Testis (tissue), 3 donors: ENCODE data around the gene DUS2. TPM values are rescaled to one million over a fixed set of nuclear protein-coding genes. Genes with fewer than 3 reads are reported as not detected.
A peak's percentile ranks its signal among the peaks of the same experiment; 100 is the strongest.

Source experiments
- DNase-seq: peaks from one replicate; pipeline ENCODE4 v3.0.0-alpha.2; 2019
- H3K27ac ChIP-seq, 2 donors: fragments of 200-600 bp; sonication (generic); one replicate each; pipeline ENCODE4 v1.5.1; 2019
- H3K27me3 ChIP-seq: fragments of 200-600 bp; sonication (generic); one replicate; pipeline ENCODE4 v1.5.1; 2019
- H3K36me3 ChIP-seq: fragments of 200-600 bp; sonication (generic); one replicate; pipeline ENCODE4 v1.5.1; 2017; ENCODE audit warnings: low read depth; ENCODE audit errors: missing control alignments
- H3K4me1 ChIP-seq: fragments of 200-600 bp; sonication (generic); one replicate; pipeline ENCODE4 v1.5.1; 2019
- H3K4me3 ChIP-seq, 2 donors: fragments of 200-600 bp; sonication (generic); one replicate each; pipeline ENCODE4 v1.5.1; 2017 to 2019
- H3K9me3 ChIP-seq: fragments of 200-600 bp; sonication (generic); one replicate; pipeline ENCODE4 v1.5.1; 2017
- CTCF ChIP-seq, 3 experiments: fragments of 450-650 bp in 2 of 3; fragments of 200-600 bp in 1 of 3; sonication (generic) in 1 of 3; IDR thresholded peaks; one replicate each; pipeline ENCODE4 v1.5.1; 2016 to 2019; ENCODE audit warnings: antibody characterized with exemption in 3 of 3, mild to moderate bottlenecking in 2 of 3, moderate library complexity in 1 of 3
- POLR2A ChIP-seq: fragments of 450-650 bp; IDR thresholded peaks from one replicate; pipeline ENCODE4 v1.6.1; 2017; ENCODE audit warnings: antibody characterized with exemption, mild to moderate bottlenecking, moderate library complexity
- WGBS, 2 donors: methylation state at CpG; one replicate each; pipeline ENCODE4 v1.1.5; 2018; 5-methylcytosine and 5-hydroxymethylcytosine counted together
- intact Hi-C: fragments of 100-400 bp; cut with DNase I; formaldehyde crosslinking; loops from one replicate; pipeline ENCODE4 v1.15.1; 2023; ENCODE audit warnings: low total_unique reads
- polyA plus RNA-seq: library from polyadenylated mRNA; stranded (reverse); fragments of 350-450 nt; fragmentation: Illumina TruSeq; extraction: RNeasy Lipid Tissue Mini Kit (QIAGEN cat#74804); gene quantifications from one replicate; pipeline ENCODE4 v1.2.3, GENCODE V29; 2014; ENCODE audit warnings: low read depth, low replicate concordance; ENCODE audit not compliant: insufficient read depth
- total RNA-seq, 2 donors: library from RNA; depleted of rRNA; stranded (reverse); fragments of >200 nt; gene quantifications; one replicate each; pipeline ENCODE4 v1.2.3, GENCODE V29; 2016

Gene DUS2
- total and polyA plus RNA-seq, 3 donors from 2014 or later, result 24.6 to 62.5 (median 32.4) TPM

GRCh38 chr16:68093816-68094613, 70.9 kb downstream of the DUS2 start:
- H3K9me3 ChIP-seq, result no peaks in the 10 kb centered on the region
- no peaks in the 10 kb centered on the region for H3K27me3 ChIP-seq
- H3K27ac ChIP-seq, result no peak overlapping the region
- no peak overlapping the region for H3K4me3 ChIP-seq
- DNase-seq, result no peak
- no peak for TF ChIP-seq POLR2A
- TF ChIP-seq CTCF (IDR thresholded peaks at IDR 0.05), result peak in 2 of 3 experiments; percentile 51 to 55
- intact Hi-C loops, result no loop called here
- H3K4me1 ChIP-seq, result peaks cover 8% of the 10 kb centered on the region
- WGBS, 2 donors, result 65 to 70% methylated on average over 5 of the region's 5 CpGs
- H3K36me3 ChIP-seq, result no peaks in the 10 kb centered on the region

GRCh38 chr16:68094614-68094934, 71.5 kb downstream of the DUS2 start:
- Histone ChIP-seq H3K9me3 (no peaks in the 10 kb centered on the region), H3K27me3 (no peaks in the 10 kb centered on the region), H3K27ac (no peak overlapping the region), H3K36me3 (no peaks in the 10 kb centered on the region), H3K4me3 (no peak overlapping the region), H3K4me1 (peaks cover 8% of the 10 kb centered on the region)
- no peak for DNase-seq
- intact Hi-C loops, result no loop called here
- 77 to 86% methylated on average over 4 of the region's 4 CpGs for WGBS, 2 donors
- TF ChIP-seq POLR2A (no peak), CTCF (IDR thresholded peaks at IDR 0.05) (no peak)

- no peak overlapping the region for H3K27ac ChIP-seq
- peaks cover 8% of the 10 kb centered on the region for H3K4me1 ChIP-seq
- no peak for DNase-seq
- TF ChIP-seq POLR2A, result no peak
- TF ChIP-seq CTCF (IDR thresholded peaks at IDR 0.05), result no peak
- H3K9me3 ChIP-seq, result no peaks in the 10 kb centered on the region
- H3K36me3 ChIP-seq, result no peaks in the 10 kb centered on the region
- no peaks in the 10 kb centered on the region for H3K27me3 ChIP-seq
- intact Hi-C loops, result no loop called here
- no peak overlapping the region for H3K4me3 ChIP-seq
- WGBS, 2 donors, result 81 to 87% methylated on average over 2 of the region's 2 CpGs
These were observed 73.4 kb downstream of the DUS2 start for GRCh38 chr16:68096491-68096890.

GRCh38 chr16:68097088-68097487, 74.0 kb downstream of the DUS2 start:
- no peak overlapping the region for H3K4me3 ChIP-seq
- no peak for DNase-seq
- no peak overlapping the region for H3K27ac ChIP-seq
- no peaks in the 10 kb centered on the region for H3K27me3 ChIP-seq
- no peaks in the 10 kb centered on the region for H3K36me3 ChIP-seq
- intact Hi-C loops, result no loop called here
- H3K4me1 ChIP-seq, result peaks cover 4% of the 10 kb centered on the region
- TF ChIP-seq POLR2A, result no peak
- no peak for TF ChIP-seq CTCF (IDR thresholded peaks at IDR 0.05)
- H3K9me3 ChIP-seq, result no peaks in the 10 kb centered on the region

GRCh38 chr16:68097895-68098294, 74.8 kb downstream of the DUS2 start:
- 95 to 96% methylated on average over 3 of the region's 3 CpGs for WGBS, 2 donors
- no peak for DNase-seq
- intact Hi-C loops, result no loop called here
- H3K4me3 ChIP-seq, result no peak overlapping the region
- H3K4me1 ChIP-seq, result peaks cover 4% of the 10 kb centered on the region
- H3K9me3 ChIP-seq, result no peaks in the 10 kb centered on the region
- H3K27ac ChIP-seq, result no peak overlapping the region
- no peaks in the 10 kb centered on the region for H3K36me3 ChIP-seq
- no peaks in the 10 kb centered on the region for H3K27me3 ChIP-seq
- TF ChIP-seq POLR2A, result no peak
- no peak for TF ChIP-seq CTCF (IDR thresholded peaks at IDR 0.05)
